Urinary bladder (tissue), 4 donors: ENCODE data around the gene PITX2. TPM values are rescaled to one million over a fixed set of nuclear protein-coding genes. Genes with fewer than 3 reads are reported as not detected.

Experiments
- DNase-seq: peaks from one replicate; pipeline ENCODE4 v3.0.0-alpha.2; 2015; ENCODE audit errors: extremely low spot score
- H3K27ac ChIP-seq: one replicate; pipeline ENCODE4 v1.5.1; 2013; ENCODE audit warnings: low read depth, mild to moderate bottlenecking, moderate library complexity
- H3K36me3 ChIP-seq: one replicate; pipeline ENCODE4 v1.6.1; 2013; ENCODE audit warnings: mild to moderate bottlenecking, moderate library complexity; ENCODE audit not compliant: insufficient read depth
- H3K4me1 ChIP-seq: one replicate; pipeline ENCODE4 v1.6.1; 2013; ENCODE audit warnings: mild to moderate bottlenecking, moderate library complexity; ENCODE audit not compliant: insufficient read depth
- H3K4me3 ChIP-seq: one replicate; pipeline ENCODE4 v1.5.1; 2013; ENCODE audit warnings: low read depth, low read length
- WGBS: extraction: QIAGEN DNeasy Blood & Tissue Kit; methylation state at CpG from one replicate; pipeline ENCODE4 v1.1.7; 2013; 5-methylcytosine and 5-hydroxymethylcytosine counted together
- polyA plus RNA-seq: library from polyadenylated mRNA; stranded (reverse); fragments of 200-250 nt; gene quantifications from one replicate; pipeline ENCODE4 v1.2.3, GENCODE V29; 2013
- total RNA-seq: library from RNA; depleted of rRNA; stranded (reverse); fragments of >200 nt; gene quantifications from one replicate; pipeline ENCODE4 v1.2.3, GENCODE V29; 2014
- donor health status: healthy with polysubstance abuse.
- donor health status: healthy.

Gene PITX2
- total and polyA plus RNA-seq, 2 donors: 30.4 to 76.0 TPM

DNA sequence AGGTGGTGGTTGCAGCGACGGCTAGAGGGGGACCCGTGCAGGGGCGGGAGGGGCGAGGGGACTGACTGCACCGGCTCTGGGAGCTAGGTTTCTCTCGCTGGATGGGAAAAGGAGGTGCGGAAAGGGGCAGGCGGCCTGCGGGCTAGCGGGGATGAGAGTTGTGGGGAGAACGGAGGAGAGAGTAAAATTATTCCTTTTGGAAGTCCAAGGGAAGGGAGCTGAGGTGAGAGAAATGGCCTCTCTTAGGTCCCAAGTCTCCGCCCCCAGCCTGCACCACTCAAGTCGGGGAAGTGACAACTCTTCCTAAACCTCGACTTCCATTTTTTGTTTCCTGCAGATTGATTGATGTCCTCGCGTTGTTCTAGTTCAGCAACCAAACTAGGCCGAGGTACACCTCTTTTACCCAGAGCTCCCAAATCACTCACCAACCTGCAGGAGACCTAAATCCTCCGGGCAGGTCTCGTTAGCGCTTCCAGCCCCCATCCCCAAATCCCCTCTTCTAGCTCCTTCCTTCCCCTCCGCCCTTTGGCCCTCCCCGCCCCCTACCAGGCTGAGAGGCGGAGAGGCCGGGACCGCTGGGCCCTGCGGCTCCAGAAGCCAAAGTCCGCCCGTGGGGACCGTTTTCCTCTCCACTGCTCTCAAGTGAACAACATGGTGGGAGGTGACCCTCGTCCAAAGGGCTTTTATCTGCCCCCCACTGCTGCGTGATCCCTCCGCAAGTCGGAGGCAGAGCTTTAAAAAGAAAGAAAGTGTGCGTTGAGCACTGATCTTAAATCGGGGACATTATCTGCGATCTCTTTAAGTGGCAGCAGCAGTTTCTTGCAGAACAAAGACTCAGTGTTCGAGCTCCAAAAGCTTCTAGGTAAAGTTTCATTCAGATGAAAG is 7.3 kb downstream of the PITX2 start:
- 53% methylated on average over 38 of the region's 38 CpGs for WGBS
- DNase-seq: no peak
- H3K4me3 ChIP-seq: no peak overlapping the region
- no peak overlapping the region for H3K27ac ChIP-seq
- peaks cover 2% of the 10 kb centered on the region for H3K4me1 ChIP-seq
- H3K36me3 ChIP-seq: no peaks in the 10 kb centered on the region

DNA sequence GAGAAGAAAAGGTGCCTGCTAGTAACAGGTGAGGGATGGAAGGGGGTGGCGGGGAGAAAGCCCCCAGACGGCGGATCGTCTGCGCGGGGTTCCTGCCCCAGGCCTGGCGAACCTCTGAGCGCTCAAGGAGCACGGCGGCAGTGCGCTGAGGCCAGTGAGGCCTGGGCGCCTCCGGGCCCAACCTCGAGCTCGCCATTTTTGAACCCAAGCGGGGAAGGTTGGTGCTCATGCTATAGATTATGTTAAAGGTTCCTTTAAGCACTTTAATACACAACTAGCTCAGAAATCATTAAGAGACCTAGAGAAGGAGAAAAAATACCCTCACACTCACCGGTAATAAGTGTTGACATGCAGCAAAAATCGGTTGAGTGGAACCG is 7.9 kb downstream of the PITX2 start:
- WGBS: 71% methylated on average over 19 of the region's 19 CpGs
- H3K36me3 ChIP-seq: no peaks in the 10 kb centered on the region
- H3K4me1 ChIP-seq: peaks cover 2% of the 10 kb centered on the region
- no peak overlapping the region for H3K27ac ChIP-seq
- H3K4me3 ChIP-seq: no peak overlapping the region
- DNase-seq: no peak

DNA sequence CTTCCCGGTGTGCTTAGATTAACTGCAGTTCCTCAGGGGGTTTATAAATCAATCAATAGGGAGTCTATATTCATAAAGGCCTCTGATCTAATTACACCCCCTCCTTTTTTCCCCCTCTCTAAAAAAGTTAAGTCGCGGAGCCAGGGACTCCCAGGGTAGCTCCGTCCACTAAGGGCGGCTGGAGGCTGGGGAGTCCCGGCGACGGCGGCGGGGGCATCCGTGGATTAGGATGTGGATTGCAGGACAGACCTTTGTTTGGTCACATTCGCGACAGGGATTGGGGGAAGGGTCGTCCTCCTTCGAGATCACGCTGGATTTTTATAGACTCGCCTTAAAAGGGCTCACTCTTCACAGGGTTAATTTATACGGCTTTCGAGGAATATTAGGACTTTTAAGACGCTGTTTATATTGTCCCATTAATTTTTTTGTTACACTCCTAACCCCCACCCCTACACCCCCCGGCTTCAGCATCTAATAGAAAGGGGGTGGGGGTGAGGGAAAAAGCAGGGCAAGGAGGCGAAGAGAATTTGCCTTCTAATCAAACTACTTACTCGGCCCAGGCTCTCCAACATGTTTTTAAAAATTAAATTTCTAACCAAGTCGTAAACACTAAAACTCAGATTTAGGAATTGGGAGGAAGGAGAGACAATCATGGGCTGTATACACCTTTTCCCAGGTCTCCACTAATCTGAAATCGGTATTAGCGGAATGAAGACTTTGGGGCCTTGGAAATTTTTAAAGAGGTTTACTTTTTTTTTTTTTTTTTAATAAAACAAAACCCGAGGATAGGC is 8.5 kb downstream of the PITX2 start:
- WGBS: 68% methylated on average over 27 of the region's 27 CpGs
- DNase-seq: no peak
- no peak overlapping the region for H3K4me3 ChIP-seq
- peaks cover 2% of the 10 kb centered on the region for H3K4me1 ChIP-seq
- H3K36me3 ChIP-seq: no peaks in the 10 kb centered on the region
- H3K27ac ChIP-seq: no peak overlapping the region

DNA sequence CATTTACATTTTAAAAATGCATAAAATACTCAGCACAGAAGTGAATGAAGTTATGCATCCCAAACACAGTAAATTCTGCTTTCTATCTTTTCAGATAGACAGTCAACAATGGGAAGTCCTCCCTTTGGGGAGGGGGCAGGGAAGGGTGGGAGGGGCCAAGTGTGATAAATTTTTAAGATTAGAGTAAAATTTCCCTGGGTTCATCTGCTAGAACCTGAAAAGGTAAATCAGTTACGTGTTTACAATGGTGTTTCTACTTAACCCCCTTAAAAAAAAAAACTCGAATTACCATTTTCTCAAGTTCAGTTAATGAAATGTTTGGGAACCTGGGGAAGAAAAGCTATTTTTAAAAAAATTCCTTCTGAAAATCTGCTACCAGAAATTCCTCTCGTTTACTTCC is 9.1 kb downstream of the PITX2 start:
- no peak for DNase-seq
- Histone ChIP-seq H3K4me1 (peaks cover 2% of the 10 kb centered on the region), H3K27ac (no peak overlapping the region), H3K4me3 (no peak overlapping the region), H3K36me3 (no peaks in the 10 kb centered on the region)
- WGBS: 73% methylated on average over 3 of the region's 3 CpGs

DNA sequence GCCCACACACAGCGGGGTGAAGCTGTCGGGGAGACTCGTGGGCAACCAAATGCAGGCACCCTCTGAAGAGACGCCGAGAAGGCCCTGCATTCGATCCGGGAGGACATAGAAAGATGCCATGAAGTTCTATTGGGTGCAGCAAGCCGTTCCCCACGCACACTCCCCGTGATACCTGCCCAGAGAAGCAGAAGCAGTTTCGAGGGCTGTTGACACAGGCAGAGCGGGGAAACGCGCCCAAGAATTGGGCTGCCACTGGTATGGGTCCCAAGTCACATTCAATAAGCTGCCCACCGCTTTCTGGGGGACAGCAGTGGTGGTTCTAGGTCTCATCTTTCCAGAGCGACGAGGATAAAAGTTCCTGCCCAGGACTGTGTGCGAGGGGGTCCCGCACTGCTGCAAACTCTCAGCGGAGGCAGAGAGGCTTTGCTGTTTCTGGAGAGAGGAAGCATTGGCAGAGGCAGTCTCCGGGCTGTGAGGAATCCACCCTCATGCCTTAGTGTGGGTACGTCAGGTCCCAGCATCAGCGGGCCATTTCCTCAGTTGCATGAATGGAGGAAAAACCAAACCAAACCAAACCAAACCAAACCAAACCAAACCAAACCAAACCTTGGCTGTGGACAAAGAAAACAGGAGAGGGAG is 10.1 kb downstream of the PITX2 start:
- Histone ChIP-seq H3K4me3 (no peak overlapping the region), H3K4me1 (peaks cover 2% of the 10 kb centered on the region), H3K36me3 (no peaks in the 10 kb centered on the region), H3K27ac (no peak overlapping the region)
- 76% methylated on average over 23 of the region's 23 CpGs for WGBS
- no peak for DNase-seq

DNA sequence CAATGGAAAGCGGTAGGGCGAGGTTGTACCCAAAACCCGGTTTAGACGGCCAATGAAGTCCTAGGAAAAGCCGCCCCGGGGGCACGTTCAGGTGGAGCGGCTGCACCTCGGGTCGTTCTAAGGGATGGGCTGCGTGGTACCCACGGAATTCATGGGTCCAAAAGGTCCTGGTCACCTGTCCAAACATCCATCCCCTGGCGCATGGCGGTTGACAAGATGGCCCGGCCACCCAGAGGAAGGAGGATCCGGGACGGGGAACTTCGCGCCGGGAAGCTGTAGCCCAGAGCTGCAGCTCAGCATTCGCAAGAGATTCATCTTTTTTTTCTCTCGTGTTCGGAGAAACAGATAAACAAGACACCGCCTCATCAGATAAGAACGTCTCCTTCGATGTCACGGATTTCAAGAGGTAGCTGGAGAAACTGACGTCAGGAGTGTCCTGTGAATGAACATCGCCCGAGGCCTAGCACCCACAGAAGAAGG is 10.9 kb downstream of the PITX2 start:
- no peak overlapping the region for H3K27ac ChIP-seq
- peaks cover 2% of the 10 kb centered on the region for H3K4me1 ChIP-seq
- H3K4me3 ChIP-seq: peak overlapping the region; percentile 31
- no peaks in the 10 kb centered on the region for H3K36me3 ChIP-seq
- no peak for DNase-seq
- 55% methylated on average over 30 of the region's 30 CpGs for WGBS

DNA sequence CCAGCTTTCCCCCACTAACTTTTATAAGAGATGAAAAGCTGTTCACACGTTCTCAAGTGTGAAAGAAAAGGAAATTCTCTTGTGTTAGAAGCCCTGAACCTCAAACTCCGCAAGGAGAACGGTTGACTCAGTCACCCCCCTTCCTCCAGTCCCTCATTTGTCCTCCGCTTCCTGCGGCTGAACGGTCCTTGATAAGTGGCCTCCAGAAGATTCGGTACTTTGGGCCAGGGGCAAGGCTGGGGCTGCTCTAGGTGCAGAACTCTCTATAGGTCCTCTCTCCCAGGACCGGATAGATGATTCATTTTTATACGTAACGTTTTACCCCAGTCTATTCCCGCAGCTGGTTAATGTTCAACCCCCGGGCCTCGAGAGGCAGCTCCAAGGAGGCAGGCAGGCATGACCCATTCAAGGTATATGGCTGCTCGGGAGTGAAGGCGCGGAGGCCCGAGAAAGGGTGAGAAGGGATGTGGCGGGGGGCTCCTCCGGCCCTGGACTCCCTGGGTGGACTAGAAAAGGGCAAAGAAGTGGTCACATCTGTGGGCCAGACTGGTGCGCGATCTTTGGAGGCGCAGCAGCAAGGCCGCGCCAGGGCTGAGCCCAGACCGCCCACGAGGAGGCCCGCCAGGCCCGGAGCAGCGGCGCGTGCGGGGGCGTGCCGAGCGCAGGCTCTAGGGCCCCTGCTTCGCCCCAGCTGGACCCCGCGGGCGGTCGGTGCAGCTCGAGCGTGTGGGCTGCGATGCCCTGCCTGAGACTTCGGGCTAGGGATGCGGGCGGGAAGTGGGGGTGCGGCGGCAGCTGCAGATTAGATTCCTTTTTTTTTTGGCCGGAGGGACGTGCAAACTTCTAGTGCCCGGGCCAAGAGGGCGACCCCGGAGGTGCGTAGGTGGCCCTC is 11.7 kb downstream of the PITX2 start:
- Histone ChIP-seq H3K4me3 (peak overlapping the region; percentile 31), H3K36me3 (no peaks in the 10 kb centered on the region), H3K4me1 (peaks cover 2% of the 10 kb centered on the region), H3K27ac (no peak overlapping the region)
- no peak for DNase-seq
- WGBS: 44% methylated on average over 54 of the region's 54 CpGs

DNA sequence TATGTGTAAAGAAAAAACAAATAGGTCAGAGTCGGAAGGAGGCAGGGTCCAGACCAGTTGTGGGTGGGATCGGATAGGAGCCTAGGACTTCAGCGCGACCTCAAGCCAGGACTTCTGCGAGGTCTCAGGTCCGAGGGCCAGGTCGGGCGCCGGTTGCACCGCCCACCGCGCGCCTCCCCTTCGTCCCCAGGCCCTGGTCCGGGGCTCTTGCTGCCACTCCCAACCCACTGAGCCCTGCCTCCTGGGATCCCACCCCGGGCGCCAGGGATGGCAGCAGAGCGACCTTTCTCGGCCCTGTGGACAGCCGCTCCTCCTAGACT is 12.3 kb downstream of the PITX2 start:
- WGBS: 73% methylated on average over 20 of the region's 20 CpGs
- no peak for DNase-seq
- no peaks in the 10 kb centered on the region for H3K36me3 ChIP-seq
- no peak overlapping the region for H3K27ac ChIP-seq
- no peak overlapping the region for H3K4me3 ChIP-seq
- peaks cover 2% of the 10 kb centered on the region for H3K4me1 ChIP-seq

DNA sequence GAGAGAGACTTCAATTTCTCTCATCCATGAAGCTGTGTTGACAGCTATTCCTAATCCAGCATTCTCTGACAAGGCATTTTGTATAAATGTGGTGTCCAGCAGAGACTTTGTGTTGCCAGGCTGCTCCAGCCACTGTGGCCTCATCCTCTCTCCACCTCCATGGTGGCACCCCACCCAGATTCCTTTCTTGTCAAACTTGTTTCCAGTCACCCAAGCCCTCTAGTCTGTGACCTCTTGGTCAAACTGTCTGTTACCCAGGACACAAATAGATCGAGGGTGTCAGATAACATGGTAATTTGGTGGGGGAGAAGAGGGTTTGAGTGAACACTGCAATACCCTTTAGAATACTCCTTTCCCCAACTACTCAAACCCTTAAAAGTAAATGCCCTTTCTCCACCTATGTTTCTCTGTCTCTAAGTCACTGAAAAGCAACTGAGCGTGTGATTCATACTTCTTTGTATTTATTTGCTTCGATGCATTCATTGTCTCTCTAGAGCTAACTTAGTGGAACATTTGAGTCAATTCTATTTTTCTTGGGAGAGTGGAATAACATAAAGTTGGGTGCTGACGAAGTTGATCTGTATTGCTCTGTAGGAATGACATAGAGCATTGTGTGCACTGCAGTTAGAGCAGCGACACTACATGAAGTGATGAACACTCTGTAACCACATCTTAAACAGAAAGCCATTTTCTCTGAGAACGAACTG is 13.7 kb downstream of the PITX2 start:
- Histone ChIP-seq H3K36me3 (no peaks in the 10 kb centered on the region), H3K27ac (no peak overlapping the region), H3K4me1 (peaks cover 2% of the 10 kb centered on the region), H3K4me3 (no peak overlapping the region)
- 66% methylated on average over 6 of the region's 6 CpGs for WGBS
- DNase-seq: no peak

DNA sequence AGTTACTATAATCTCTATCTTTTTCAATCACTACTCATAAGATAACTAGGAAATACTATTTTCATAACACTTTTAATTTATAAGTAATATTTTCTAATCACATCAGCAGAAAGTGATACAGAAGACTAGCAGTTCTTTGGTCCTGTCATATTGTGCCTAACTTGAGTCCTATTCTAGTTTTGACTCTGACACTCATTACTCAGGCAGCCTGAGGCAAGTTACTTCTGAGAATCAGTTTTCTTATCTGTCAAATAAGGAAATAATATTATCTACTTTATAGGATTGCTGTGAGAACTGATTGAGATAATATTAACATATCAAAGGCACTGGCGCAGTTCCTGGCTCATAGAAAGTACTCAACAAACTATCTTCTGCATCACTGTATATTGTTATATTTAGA is 17.8 kb downstream of the PITX2 start:
- Histone ChIP-seq H3K4me1 (no peaks in the 10 kb centered on the region), H3K27ac (no peak overlapping the region), H3K4me3 (no peak overlapping the region), H3K36me3 (no peaks in the 10 kb centered on the region)
- no peak for DNase-seq
- WGBS: 93% methylated on average over 1 of the region's 1 CpG

DNA sequence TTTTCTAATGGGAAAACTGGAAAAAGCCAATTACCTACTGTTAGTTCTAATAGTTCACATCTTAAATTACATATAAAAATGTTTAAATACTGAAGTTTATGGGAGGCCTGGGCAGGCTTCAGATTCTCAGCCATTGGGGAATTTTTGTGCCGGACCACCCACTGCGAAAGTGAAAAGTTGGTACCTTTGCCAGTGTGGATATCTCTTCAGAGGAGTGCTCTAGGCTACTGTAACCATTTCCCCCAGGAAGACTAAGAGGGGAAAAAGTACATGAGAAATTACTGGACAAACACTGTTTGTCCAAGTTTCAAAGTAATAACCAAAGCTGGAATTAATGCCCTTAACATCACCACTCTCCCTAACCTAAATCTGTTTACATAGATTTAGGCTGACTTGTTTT is 20.8 kb downstream of the PITX2 start:
- DNase-seq: no peak
- Histone ChIP-seq H3K36me3 (no peaks in the 10 kb centered on the region), H3K4me3 (no peak overlapping the region), H3K4me1 (no peaks in the 10 kb centered on the region), H3K27ac (no peak overlapping the region)
- WGBS: 95% methylated on average over 2 of the region's 2 CpGs

DNA sequence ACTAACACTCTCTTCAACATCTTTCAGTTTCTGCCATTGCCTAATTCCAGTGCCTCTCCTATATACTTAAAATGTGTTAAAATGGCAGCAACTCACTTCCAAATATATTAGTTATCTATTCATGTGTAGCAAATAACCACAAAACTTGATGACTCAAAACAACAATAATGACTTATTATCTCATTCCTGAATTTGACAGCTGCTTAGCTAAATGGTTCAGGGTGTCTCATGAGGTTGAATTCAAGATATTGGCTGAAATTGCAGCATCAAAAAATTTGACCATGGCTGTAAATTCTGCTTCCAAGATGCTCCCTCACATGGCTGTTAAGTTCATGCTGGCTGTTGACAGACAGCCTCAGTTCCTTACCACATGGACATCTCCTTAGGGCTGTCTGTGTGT is 25.3 kb downstream of the PITX2 start:
- no peaks in the 10 kb centered on the region for H3K4me1 ChIP-seq
- no peak overlapping the region for H3K4me3 ChIP-seq
- no peak for DNase-seq
- no peak overlapping the region for H3K27ac ChIP-seq
- H3K36me3 ChIP-seq: no peaks in the 10 kb centered on the region

DNA sequence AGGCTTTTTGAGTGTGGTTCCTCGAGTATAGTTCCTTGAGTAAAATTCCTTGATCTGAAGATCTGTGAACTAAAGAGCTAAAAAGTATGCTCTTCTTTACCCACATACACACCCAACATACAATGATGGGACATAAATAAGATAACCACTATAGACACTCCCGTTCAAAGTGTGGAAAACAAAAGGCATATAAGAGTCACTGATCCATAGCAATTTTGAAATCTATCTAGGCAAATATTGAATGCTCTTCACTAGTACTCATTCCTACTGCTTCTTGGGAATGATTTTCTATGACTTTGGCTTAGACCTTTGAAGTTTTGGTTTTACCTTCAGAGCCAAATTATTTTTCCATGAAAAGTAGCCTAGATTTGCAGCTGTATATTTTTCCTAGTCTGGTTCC is 26.4 kb downstream of the PITX2 start:
- Histone ChIP-seq H3K27ac (no peak overlapping the region), H3K36me3 (no peaks in the 10 kb centered on the region), H3K4me3 (no peak overlapping the region), H3K4me1 (no peaks in the 10 kb centered on the region)
- WGBS: 94% methylated on average over 2 of the region's 2 CpGs
- DNase-seq: no peak
